H1 (cell line): Measurements from ENCODE around the gene ART5. TPM values are rescaled to one million over a fixed set of nuclear protein-coding genes. Genes with fewer than 3 reads are reported as not detected.
"Not testable (repeated sequence)": the region's sequence is repeated elsewhere in the genome, so short reads cannot be mapped to it uniquely, and the experiment has no call there.

Experiments used
- CTCF ChIA-PET: fragments of 300-600 bp; sonication (Branson Sonifier 250); formaldehyde crosslinking; loops from one replicate; lab custom pipeline; 2021; ENCODE audit not compliant: partially characterized antibody; lab: Charles Lee
- POLR2A ChIA-PET: fragments of 300-600 bp; sonication (Branson Sonifier 250); formaldehyde crosslinking; loops from one replicate; lab custom pipeline; 2021; ENCODE audit warnings: inconsistent platforms; ENCODE audit not compliant: partially characterized antibody; lab: Charles Lee
- DNase-seq, 2 experiments: peaks; one replicate each; pipeline versions ENCODE4 v3.0.0 to v3.0.0-alpha.2; 2010 to 2022; ENCODE audit warnings: low spot score in 2 of 2, low read depth in 1 of 2, mixed read lengths in 1 of 2
- FAIRE-seq: peaks from 2 replicates; lab custom pipeline; 2011; peaks lifted over from hg19 to GRCh38; lab: Jason Lieb, UNC
- H2AFZ ChIP-seq: 2 replicates; pipeline ENCODE4 v1.8.1; 2012; ENCODE audit warnings: low read length, inconsistent platforms
- H2AK5ac ChIP-seq: 2 replicates; pipeline ENCODE4 v1.6.1; 2013; ENCODE audit warnings: low read depth, low read length
- H2BK120ac ChIP-seq: replicated peaks from 2 replicates; pipeline ENCODE3; 2013; ENCODE audit warnings: low read depth, low read length, inconsistent platforms
- H2BK12ac ChIP-seq: 2 replicates; pipeline ENCODE4 v1.6.1; 2013; ENCODE audit warnings: low read depth, low read length
- H2BK15ac ChIP-seq: 2 replicates; pipeline ENCODE4 v1.6.1; 2013; ENCODE audit warnings: low read length
- H2BK20ac ChIP-seq: 2 replicates; pipeline ENCODE4 v1.6.1; 2013; ENCODE audit warnings: low read length
- H2BK5ac ChIP-seq: 2 replicates; pipeline ENCODE4 v1.6.1; 2013; ENCODE audit warnings: low read depth, low read length
- H3K14ac ChIP-seq: 2 replicates; pipeline ENCODE4 v1.6.1; 2013; ENCODE audit warnings: inconsistent platforms; ENCODE audit not compliant: insufficient read length
- H3K18ac ChIP-seq: 2 replicates; pipeline ENCODE4 v1.6.1; 2013; ENCODE audit warnings: low read length; ENCODE audit errors: extremely low read depth
- H3K23ac ChIP-seq: 2 replicates; pipeline ENCODE4 v1.6.1; 2013; ENCODE audit warnings: inconsistent platforms; ENCODE audit not compliant: insufficient read length
- H3K23me2 ChIP-seq: 2 replicates; pipeline ENCODE4 v1.6.1; 2013; ENCODE audit warnings: low read depth, low read length
- H3K27ac ChIP-seq: 2 replicates; pipeline ENCODE4 v1.6.1; 2011; ENCODE audit warnings: low read depth, low read length, inconsistent platforms
- H3K27me3 ChIP-seq, 4 experiments: replicated peaks in 1 of 4; 1 replicate in 1 of 4; 2 replicates in 3 of 4; pipeline versions ENCODE4 v1.6.1 to v1.8.1; 2011 to 2013; ENCODE audit warnings: low read length in 3 of 4, mild to moderate bottlenecking in 3 of 4, inconsistent platforms in 2 of 4, mixed read lengths in 2 of 4, moderate library complexity in 1 of 4; ENCODE audit not compliant: control insufficient read depth in 3 of 4, insufficient read depth in 3 of 4; ENCODE audit errors: extremely low read depth in 1 of 4
- H3K36me3 ChIP-seq, 4 experiments: 2 replicates each; pipeline versions ENCODE4 v1.6.1 to v1.8.1; 2011 to 2013; ENCODE audit warnings: mild to moderate bottlenecking in 4 of 4, low read length in 3 of 4, moderate library complexity in 2 of 4, control low read depth in 1 of 4, inconsistent platforms in 1 of 4; ENCODE audit not compliant: insufficient read depth in 4 of 4, control insufficient read depth in 2 of 4
- H3K4ac ChIP-seq: replicated peaks from 2 replicates; pipeline ENCODE3; 2013; ENCODE audit warnings: low read length, low read depth, mixed read lengths, inconsistent platforms; ENCODE audit not compliant: insufficient read length
- H3K4me1 ChIP-seq, 4 experiments: replicated peaks in 1 of 4; 1 replicate in 1 of 4; 2 replicates in 3 of 4; pipeline versions ENCODE4 v1.6.1 to v1.8.1; 2011 to 2013; ENCODE audit warnings: low read length in 3 of 4, inconsistent platforms in 2 of 4, mixed read lengths in 1 of 4; ENCODE audit not compliant: insufficient read depth in 4 of 4, control insufficient read depth in 3 of 4
- H3K4me2 ChIP-seq, 2 experiments: 2 replicates each; pipeline versions ENCODE4 v1.6.1 to v1.8.1; 2011 to 2013; ENCODE audit warnings: low read depth in 2 of 2, low read length in 2 of 2, control low read depth in 1 of 2, inconsistent platforms in 1 of 2, mild to moderate bottlenecking in 1 of 2; ENCODE audit not compliant: insufficient read depth in 1 of 2
- H3K4me3 ChIP-seq, 4 experiments: fragments of 200-600, 300-600 bp in 1 of 4; sonication (generic), shearing (Covaris generic), sonication (Bioruptor Twin) in 1 of 4; 2 replicates each; pipeline versions ENCODE4 v1.5.1 to v1.8.1; 2011 to 2016; ENCODE audit warnings: low read length in 4 of 4, low read depth in 3 of 4, control low read depth in 2 of 4, inconsistent platforms in 2 of 4, mild to moderate bottlenecking in 2 of 4, mixed read lengths in 1 of 4, moderate library complexity in 1 of 4; ENCODE audit not compliant: insufficient read depth in 2 of 4; ENCODE audit errors: extremely low read depth in 1 of 4
- H3K56ac ChIP-seq: replicated peaks from 2 replicates; pipeline ENCODE3; 2013; ENCODE audit warnings: low read depth, mild to moderate bottlenecking, mixed read lengths, low read length, inconsistent platforms; ENCODE audit not compliant: insufficient read length
- H3K79me1 ChIP-seq: 2 replicates; pipeline ENCODE4 v1.6.1; 2013; ENCODE audit warnings: low read depth, low read length, control low read depth
- H3K79me2 ChIP-seq, 2 experiments: 2 replicates each; pipeline versions ENCODE4 v1.6.1 to v1.8.1; 2012 to 2013; ENCODE audit warnings: low read length in 2 of 2, mild to moderate bottlenecking in 2 of 2, inconsistent platforms in 1 of 2; ENCODE audit not compliant: insufficient read depth in 2 of 2, control insufficient read depth in 1 of 2
- H3K9ac ChIP-seq, 4 experiments: replicated peaks in 1 of 4; 1 replicate in 1 of 4; 2 replicates in 3 of 4; pipeline versions ENCODE4 v1.6.1 to v1.8.1; 2011 to 2013; ENCODE audit warnings: low read depth in 3 of 4, low read length in 3 of 4, control low read depth in 2 of 4, mild to moderate bottlenecking in 2 of 4, moderate library complexity in 2 of 4, inconsistent platforms in 1 of 4; ENCODE audit errors: extremely low read depth in 1 of 4
- H3K9me3 ChIP-seq, 2 experiments: 2 replicates each; pipeline versions ENCODE4 v1.6.1 to v1.8.1; 2012 to 2013; ENCODE audit warnings: mild to moderate bottlenecking in 2 of 2, moderate library complexity in 2 of 2, control low read depth in 1 of 2, inconsistent platforms in 1 of 2, low read depth in 1 of 2, low read length in 1 of 2, mixed read lengths in 1 of 2; ENCODE audit not compliant: insufficient read depth in 2 of 2
- H4K20me1 ChIP-seq, 2 experiments: replicated peaks in 1 of 2; 2 replicates each; pipeline versions ENCODE3 to v1.8.1; 2011 to 2013; ENCODE audit warnings: inconsistent platforms in 2 of 2, low read length in 2 of 2, mild to moderate bottlenecking in 1 of 2; ENCODE audit not compliant: insufficient read depth in 2 of 2, control insufficient read depth in 1 of 2
- H4K5ac ChIP-seq: 2 replicates; pipeline ENCODE4 v1.6.1; 2013; ENCODE audit warnings: low read length, low read depth, mixed read lengths, inconsistent platforms; ENCODE audit not compliant: insufficient read length
- H4K8ac ChIP-seq: 2 replicates; pipeline ENCODE4 v1.8.0; 2013; ENCODE audit warnings: mild to moderate bottlenecking, moderate library complexity, low read length, inconsistent platforms; ENCODE audit not compliant: insufficient read depth; ENCODE audit errors: extremely low read depth
- H4K91ac ChIP-seq: replicated peaks from 2 replicates; pipeline ENCODE3; 2013; ENCODE audit warnings: low read length, mixed read lengths, inconsistent platforms; ENCODE audit not compliant: insufficient read length
- WGBS, 2 experiments: shearing (Covaris generic) in 1 of 2; methylation state at CpG; one replicate each; pipeline versions ENCODE4 v1.1.6 to v1.1.7; 2013 to 2015; ENCODE audit warnings: low lambda C conversion rate in 2 of 2, mixed read lengths in 2 of 2, inconsistent platforms in 1 of 2, low coverage in 1 of 2, missing lambda C conversion rate in 1 of 2; ENCODE audit not compliant: insufficient replicate concordance in 2 of 2, insufficient coverage in 1 of 2, insufficient read length in 1 of 2; ENCODE audit errors: extremely low coverage in 1 of 2, missing lambda C conversion rate in 1 of 2; 5-methylcytosine and 5-hydroxymethylcytosine counted together
- polyA plus RNA-seq, 7 experiments: library from polyadenylated mRNA; depleted of rRNA in 3 of 7; stranded (reverse) in 5 of 7; unstranded in 2 of 7; fragments of >200 nt in 5 of 7; fragments of 200-250 nt in 2 of 7; gene quantifications; 1 replicate in 5 of 7; 2 replicates in 1 of 7; 4 replicates in 1 of 7; pipeline versions ENCODE4 v1.2.1 to v1.2.3, GENCODE V29; 2011 to 2013; ENCODE audit warnings: missing spikeins in 2 of 7, mixed read lengths in 2 of 7
- total RNA-seq: library from RNA; stranded (reverse); fragmentation: NEBNext Ultra II Directional; extraction: Animal tissue kit (Norgen Biotek cat#: 25700); gene quantifications from 2 replicates; pipeline ENCODE4 v1.2.1, GENCODE V29; 2021

ART5 gene
- total and polyA plus RNA-seq, 2 of the 8 experiments (the other 6 are each of a cell fraction or from before 2014, with no cell fraction given): 6.0 to 7.5 TPM

DNA sequence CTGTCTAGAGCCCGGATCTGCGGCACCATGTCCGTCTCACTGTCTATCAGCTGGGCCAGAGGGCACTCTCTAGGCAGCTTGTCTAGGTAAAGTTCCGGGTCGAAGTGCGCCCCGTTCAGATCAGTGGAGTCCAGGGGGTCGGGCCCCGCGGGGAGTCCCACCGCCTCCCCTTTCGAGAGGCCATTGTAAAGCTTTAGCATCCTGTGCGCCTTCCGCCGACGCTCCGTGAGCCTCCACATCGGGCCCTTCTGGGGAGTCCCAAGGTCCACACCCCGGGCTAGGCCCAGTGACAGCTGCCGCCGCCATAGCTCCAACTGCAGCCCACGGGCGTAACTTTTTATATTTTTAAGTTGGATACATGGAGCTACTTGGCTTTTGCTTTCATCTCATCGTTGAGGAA, 50.5 kb downstream of the ART5 start:
- H2BK12ac ChIP-seq, H3K9ac ChIP-seq, H4K5ac ChIP-seq, H2BK20ac ChIP-seq, H3K27ac ChIP-seq, FAIRE-seq, H4K8ac ChIP-seq, H3K27me3 ChIP-seq, H2BK5ac ChIP-seq, H2BK15ac ChIP-seq, H3K4me2 ChIP-seq, H3K36me3 ChIP-seq, H3K79me2 ChIP-seq, H3K14ac ChIP-seq, H3K23ac ChIP-seq, H4K20me1 ChIP-seq, DNase-seq, H2AK5ac ChIP-seq, H3K9me3 ChIP-seq, H4K91ac ChIP-seq, H3K4me1 ChIP-seq, H3K23me2 ChIP-seq, H3K4ac ChIP-seq, H3K79me1 ChIP-seq, H2AFZ ChIP-seq, H3K4me3 ChIP-seq, H3K18ac ChIP-seq, POLR2A ChIA-PET, H2BK120ac ChIP-seq, H3K56ac ChIP-seq: not testable (repeated sequence)
- CTCF ChIA-PET: interaction anchor here (5.7 kb wide), 1 partner anchor 18 kb away, joined by 24 read pairs; no protein-coding TSS in a partner anchor
- WGBS, 2 experiments: 95% methylated on average over 24 of the region's 24 CpGs; no CpG with 5 or more reads in 1 of the 2 experiments
